ENCODE data around the gene CARMIL3. TPM values are rescaled to one million over a fixed set of nuclear protein-coding genes. Genes with fewer than 3 reads are reported as not detected.

Gene CARMIL3
- total RNA-seq, 1 donor from 2014 or later = 1.2 TPM

- TF ChIP-seq POLR2A (IDR thresholded peaks at IDR 0.05) (no peak), POLR2AphosphoS5 (IDR thresholded peaks at IDR 0.05; ENCODE audit: insufficient read depth in 1 of 2, low read depth in 1 of 2) (no peak)
- TF ChIP-seq, protein P1, sequence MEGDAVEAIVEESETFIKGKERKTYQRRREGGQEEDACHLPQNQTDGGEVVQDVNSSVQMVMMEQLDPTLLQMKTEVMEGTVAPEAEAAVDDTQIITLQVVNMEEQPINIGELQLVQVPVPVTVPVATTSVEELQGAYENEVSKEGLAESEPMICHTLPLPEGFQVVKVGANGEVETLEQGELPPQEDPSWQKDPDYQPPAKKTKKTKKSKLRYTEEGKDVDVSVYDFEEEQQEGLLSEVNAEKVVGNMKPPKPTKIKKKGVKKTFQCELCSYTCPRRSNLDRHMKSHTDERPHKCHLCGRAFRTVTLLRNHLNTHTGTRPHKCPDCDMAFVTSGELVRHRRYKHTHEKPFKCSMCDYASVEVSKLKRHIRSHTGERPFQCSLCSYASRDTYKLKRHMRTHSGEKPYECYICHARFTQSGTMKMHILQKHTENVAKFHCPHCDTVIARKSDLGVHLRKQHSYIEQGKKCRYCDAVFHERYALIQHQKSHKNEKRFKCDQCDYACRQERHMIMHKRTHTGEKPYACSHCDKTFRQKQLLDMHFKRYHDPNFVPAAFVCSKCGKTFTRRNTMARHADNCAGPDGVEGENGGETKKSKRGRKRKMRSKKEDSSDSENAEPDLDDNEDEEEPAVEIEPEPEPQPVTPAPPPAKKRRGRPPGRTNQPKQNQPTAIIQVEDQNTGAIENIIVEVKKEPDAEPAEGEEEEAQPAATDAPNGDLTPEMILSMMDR (IDR thresholded peaks at IDR 0.05) = no peak
- Histone ChIP-seq H3K27ac (no peak overlapping the region), H3K36me3 (no peaks in the 10 kb centered on the region), H3K27me3 (no peaks in the 10 kb centered on the region), H3K4me3 (no peak overlapping the region), H3K4me1 (no peaks in the 10 kb centered on the region), H3K9me3 (no peaks in the 10 kb centered on the region)
- intact Hi-C loops (cut with DNase I) = loop anchor here (5.0 kb wide), 1 partner anchor 43 kb away; no protein-coding TSS in a partner anchor
- DNase-seq (ENCODE audit: extremely low spot score in 2 of 2) = no peak
Observed at GRCh38 chr14:24058951-24059475, 7.2 kb downstream of the CARMIL3 start.

GRCh38 chr14:24059841-24060388 is 8.1 kb downstream of the CARMIL3 start:
- H3K27me3 ChIP-seq = no peaks in the 10 kb centered on the region
- TF ChIP-seq, protein P1 (IDR thresholded peaks at IDR 0.05) = no peak
- TF ChIP-seq POLR2AphosphoS5 (IDR thresholded peaks at IDR 0.05; ENCODE audit: insufficient read depth in 1 of 2, low read depth in 1 of 2) = no peak
- TF ChIP-seq POLR2A (IDR thresholded peaks at IDR 0.05) = no peak
- no peak overlapping the region for H3K4me3 ChIP-seq
- no peaks in the 10 kb centered on the region for H3K36me3 ChIP-seq
- intact Hi-C loops (cut with DNase I) = loop anchor here (5.0 kb wide), 1 partner anchor 42 kb away; no protein-coding TSS in a partner anchor
- H3K4me1 ChIP-seq = no peaks in the 10 kb centered on the region
- no peak overlapping the region for H3K27ac ChIP-seq
- no peak for DNase-seq (ENCODE audit: extremely low spot score in 2 of 2)
- no peaks in the 10 kb centered on the region for H3K9me3 ChIP-seq

DNA sequence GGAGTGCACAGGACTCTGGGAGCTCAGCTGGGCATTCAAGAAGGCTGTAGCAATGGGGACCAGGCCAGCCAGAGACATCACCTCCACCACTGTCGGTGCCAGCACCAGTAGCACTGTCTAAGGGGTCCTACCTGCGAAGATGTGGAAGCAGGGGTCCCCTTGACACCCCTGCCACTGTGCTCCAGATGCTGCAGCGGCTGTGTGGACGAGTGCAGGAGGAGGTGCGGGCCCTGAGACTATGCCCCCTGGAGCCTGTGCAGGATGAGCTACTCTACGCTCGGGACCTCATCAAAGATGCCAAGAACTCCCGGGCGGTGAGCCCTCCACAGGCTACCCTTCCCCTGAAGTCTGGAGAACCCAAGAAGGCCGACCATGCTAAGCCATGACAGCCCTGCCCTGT is 8.6 kb downstream of the CARMIL3 start:
- TF ChIP-seq POLR2A (IDR thresholded peaks at IDR 0.05) = no peak
- no peak for TF ChIP-seq POLR2AphosphoS5 (IDR thresholded peaks at IDR 0.05; ENCODE audit: insufficient read depth in 1 of 2, low read depth in 1 of 2)
- TF ChIP-seq, protein P1 (IDR thresholded peaks at IDR 0.05) = no peak
- Histone ChIP-seq H3K27me3 (no peaks in the 10 kb centered on the region), H3K27ac (no peak overlapping the region), H3K4me1 (no peaks in the 10 kb centered on the region), H3K9me3 (no peaks in the 10 kb centered on the region), H3K36me3 (no peaks in the 10 kb centered on the region), H3K4me3 (no peak overlapping the region)
- intact Hi-C loops (cut with DNase I) = no loop called here
- no peak for DNase-seq (ENCODE audit: extremely low spot score in 2 of 2)

DNA sequence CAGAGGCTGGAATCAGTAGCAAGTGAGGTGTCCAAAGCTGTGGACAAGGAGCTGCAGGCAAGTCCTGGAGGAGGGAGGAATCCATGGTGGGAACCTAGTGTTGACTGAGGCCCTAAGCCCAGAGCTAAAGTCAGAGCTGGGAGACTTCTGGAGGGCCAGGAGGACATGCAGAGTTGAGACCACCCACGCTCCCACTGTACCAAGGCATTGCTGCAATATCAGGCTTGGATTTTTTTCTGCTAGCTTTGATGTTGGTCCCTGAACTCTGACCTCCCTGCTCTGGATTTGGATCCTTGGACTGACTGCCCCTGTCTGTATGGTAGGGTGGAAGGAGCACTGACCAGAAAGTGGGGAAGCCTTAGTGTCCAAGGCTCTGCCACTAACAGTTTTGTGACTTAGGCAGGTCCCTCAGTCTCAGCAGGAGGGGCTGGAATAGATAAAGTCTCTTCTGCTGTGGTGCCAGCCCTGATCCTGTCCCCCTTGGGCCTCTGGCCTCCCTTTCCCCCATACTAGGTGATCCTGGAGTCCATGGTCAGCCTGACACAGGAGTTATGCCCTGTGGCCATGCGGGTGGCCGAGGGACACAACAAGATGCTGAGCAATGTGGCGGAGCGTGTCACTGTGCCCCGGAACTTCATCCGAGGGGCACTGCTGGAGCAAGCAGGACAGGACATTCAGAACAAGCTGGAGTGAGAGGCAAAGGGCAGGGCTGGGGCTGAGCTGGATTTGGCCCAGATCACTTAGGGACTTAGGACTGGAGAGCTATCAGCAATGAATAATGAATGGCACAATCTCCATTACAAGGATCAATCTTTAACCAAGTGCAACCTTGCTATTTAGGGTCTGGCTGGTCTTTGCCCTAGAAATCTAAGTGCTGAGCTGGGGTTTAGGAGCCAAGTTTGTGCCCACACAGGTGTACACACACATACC is 9.4 kb downstream of the CARMIL3 start:
- H3K4me3 ChIP-seq = no peak overlapping the region
- intact Hi-C loops (cut with DNase I) = no loop called here
- DNase-seq (ENCODE audit: extremely low spot score in 2 of 2) = no peak
- no peaks in the 10 kb centered on the region for H3K27me3 ChIP-seq
- H3K27ac ChIP-seq = no peak overlapping the region
- H3K36me3 ChIP-seq = no peaks in the 10 kb centered on the region
- no peaks in the 10 kb centered on the region for H3K4me1 ChIP-seq
- no peaks in the 10 kb centered on the region for H3K9me3 ChIP-seq
- TF ChIP-seq POLR2A (IDR thresholded peaks at IDR 0.05) (no peak), POLR2AphosphoS5 (IDR thresholded peaks at IDR 0.05; ENCODE audit: insufficient read depth in 1 of 2, low read depth in 1 of 2) (no peak)
- TF ChIP-seq, protein P1 (IDR thresholded peaks at IDR 0.05) = no peak

Data from vagina (tissue), 2 donors.